ENCODE measurements around the gene MTERF2.

DNA sequence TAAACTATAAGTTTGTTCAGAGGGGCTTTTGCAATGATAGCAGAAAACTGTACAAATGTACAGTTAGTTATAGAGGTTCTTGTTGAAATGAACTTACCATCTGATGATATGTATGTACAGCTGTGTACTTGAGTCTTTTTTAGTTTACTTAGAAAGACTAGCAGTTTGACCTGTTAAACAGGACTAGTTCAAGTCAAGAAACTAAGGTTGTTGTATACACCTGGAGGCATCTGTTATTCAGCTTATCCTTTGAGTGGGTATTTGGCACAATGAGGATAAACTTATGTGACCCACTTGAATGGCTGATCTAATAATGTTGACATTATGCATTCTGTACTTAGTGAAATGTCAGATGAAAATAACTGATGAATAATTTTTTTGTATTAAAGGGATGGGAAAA lies 13.4 kb downstream of the MTERF2 start:
- TF ChIP-seq CTCF (conservative IDR thresholded peaks at IDR 0.05 in 1 of 2, IDR thresholded peaks at IDR 0.05 in 1 of 2; ENCODE audit: extremely low read depth in 1 of 2, insufficient read depth in 1 of 2, low read depth in 1 of 2, low read length in 2 of 2) (no peak), EZH2 (IDR thresholded peaks at IDR 0.05; ENCODE audit: borderline replicate concordance, low read length) (no peak)
